Adrenal gland (tissue), 5 donors: ENCODE measurements around the gene GIGYF2.

Experiments used
- CTCF ChIP-seq, 6 experiments: fragments of 450-650 bp in 4 of 6; fragments of 200-600 bp in 2 of 6; sonication (generic) in 1 of 6; IDR thresholded peaks; 1 replicate in 5 of 6; 2 replicates in 1 of 6; pipeline versions ENCODE4 v1.5.1 to v1.8.0; 2016 to 2021; ENCODE audit warnings: antibody characterized with exemption in 6 of 6, mild to moderate bottlenecking in 2 of 6, moderate library complexity in 1 of 6
- POLR2A ChIP-seq, 2 donors: fragments of 450-650 bp; IDR thresholded peaks; one replicate each; pipeline ENCODE4 v1.6.1; 2017; ENCODE audit warnings: antibody characterized with exemption in 2 of 2, mild to moderate bottlenecking in 2 of 2, moderate library complexity in 1 of 2
- donor health status: DM: no; HTN: no; CAD: no.

GRCh38 chr2:232880764-232881351 is 183.7 kb downstream of the GIGYF2 start:
- TF ChIP-seq CTCF (IDR thresholded peaks at IDR 0.05), result no peak
- TF ChIP-seq POLR2A (IDR thresholded peaks at IDR 0.05), result no peak
